NCI-H2081 treated with DMSO at 0.1 percent for 48 hours (cell line): Measurements from ENCODE around the gene CLEC18A.
"Not testable (repeated sequence)": the region's sequence is repeated elsewhere in the genome, so short reads cannot be mapped to it uniquely, and the experiment has no call there.

Experiments
- DNase-seq: peaks from one replicate; lab custom pipeline; 2025; lab: John Stamatoyannopoulos, UW

The CLEC18A gene

GRCh38 chr16:69951017-69951671 lies at the start of gene CLEC18A:
Gene CLEC18A, plus strand, starts transcription at chr16:69951334. Its CDS starts 33 bp downstream, at chr16:69951367.
- DNase-seq, result not testable (repeated sequence)

- no peak for DNase-seq
Observed at GRCh38 chr16:69903865-69904415, 47.2 kb upstream of the CLEC18A start.

GRCh38 chr16:69904495-69905170 lies 46.5 kb upstream of the CLEC18A start:
- no peak for DNase-seq

- DNase-seq, result no peak
Observed at GRCh38 chr16:69905171-69905555, 46.0 kb upstream of the CLEC18A start.

- DNase-seq, result no peak
Observed at GRCh38 chr16:69906838-69907401, 44.2 kb upstream of the CLEC18A start.

- no peak for DNase-seq
Observed at GRCh38 chr16:69909043-69909442, 42.1 kb upstream of the CLEC18A start.

- DNase-seq, result no peak
Observed at GRCh38 chr16:69909760-69910159, 41.4 kb upstream of the CLEC18A start.

- no peak for DNase-seq
Observed at GRCh38 chr16:69910964-69911363, 40.2 kb upstream of the CLEC18A start.

- no peak for DNase-seq
Observed at GRCh38 chr16:69916462-69916861, 34.7 kb upstream of the CLEC18A start.

GRCh38 chr16:69917311-69917710 lies 33.8 kb upstream of the CLEC18A start:
- DNase-seq, result no peak

- DNase-seq, result no peak
Observed at GRCh38 chr16:69917739-69918138, 33.4 kb upstream of the CLEC18A start.

GRCh38 chr16:69918241-69918640 lies 32.9 kb upstream of the CLEC18A start:
- DNase-seq, result no peak

- no peak for DNase-seq
Observed at GRCh38 chr16:69921127-69921526, 30.0 kb upstream of the CLEC18A start.

- no peak for DNase-seq
Observed at GRCh38 chr16:69922200-69922599, 28.9 kb upstream of the CLEC18A start.

- no peak for DNase-seq
Observed at GRCh38 chr16:69924041-69924775, 26.9 kb upstream of the CLEC18A start.

- no peak for DNase-seq
Observed at GRCh38 chr16:69924777-69925191, 26.4 kb upstream of the CLEC18A start.

GRCh38 chr16:69925311-69925710 lies 25.8 kb upstream of the CLEC18A start:
- DNase-seq, result no peak

GRCh38 chr16:69926241-69926640 lies 24.9 kb upstream of the CLEC18A start:
- no peak for DNase-seq

GRCh38 chr16:69927056-69927757 lies 23.9 kb upstream of the CLEC18A start:
- DNase-seq, result no peak

GRCh38 chr16:69928856-69929400 lies 22.2 kb upstream of the CLEC18A start:
- DNase-seq, result no peak

- no peak for DNase-seq
Observed at GRCh38 chr16:69929480-69929879, 21.7 kb upstream of the CLEC18A start.
